Neural cell (in vitro differentiated cells): ENCODE measurements around the gene ZNF692. TPM values are rescaled to one million over a fixed set of nuclear protein-coding genes. Genes with fewer than 3 reads are reported as not detected.
A peak's percentile ranks its signal among the peaks of the same experiment; 100 is the strongest.

Source experiments
- H2AFZ ChIP-seq: fragments of 200-600, 300-800 bp; sonication (generic), shearing (Covaris generic); 2 replicates; pipeline ENCODE4 v1.6.0; 2014; ENCODE audit warnings: low read depth, mild to moderate bottlenecking, antibody characterized with exemption, low read length, moderate library complexity
- H3F3A ChIP-seq: fragments of 200-600 bp; shearing (Covaris generic); 2 replicates; pipeline ENCODE4 v1.6.1; 2016; ENCODE audit warnings: mild to moderate bottlenecking, moderate library complexity, mixed read lengths, antibody characterized with exemption, low read length; ENCODE audit not compliant: insufficient read depth, poor library complexity, severe bottlenecking
- H3K27ac ChIP-seq: fragments of 200-600, 300-800 bp; sonication (generic), shearing (Covaris generic); 2 replicates; pipeline ENCODE4 v1.5.1; 2014; ENCODE audit warnings: mild to moderate bottlenecking, low read length, moderate library complexity
- H3K27me3 ChIP-seq: fragments of 300-800, 200-600 bp; sonication (generic), shearing (Covaris generic); 2 replicates; pipeline ENCODE4 v1.6.0; 2014; ENCODE audit warnings: mild to moderate bottlenecking, low read depth, low read length, moderate library complexity; ENCODE audit not compliant: insufficient read depth
- H3K36me3 ChIP-seq: fragments of 300-800, 200-600 bp; sonication (generic), shearing (Covaris generic); 2 replicates; pipeline ENCODE4 v1.5.1; 2014; ENCODE audit warnings: mild to moderate bottlenecking, antibody characterized with exemption, low read length, moderate library complexity; ENCODE audit not compliant: insufficient read depth
- H3K4me2 ChIP-seq: fragments of 300-800, 200-600 bp; sonication (generic), shearing (Covaris generic); 2 replicates; pipeline ENCODE4 v1.6.0; 2014; ENCODE audit warnings: mild to moderate bottlenecking, low read length
- H3K4me3 ChIP-seq: fragments of 300-800, 200-600 bp; sonication (generic), shearing (Covaris generic); 2 replicates; pipeline ENCODE4 v1.5.1; 2014; ENCODE audit warnings: mild to moderate bottlenecking, low read length, moderate library complexity
- H3K79me2 ChIP-seq: fragments of 200-600 bp; shearing (Covaris generic); replicated peaks from 2 replicates; pipeline ENCODE4 v1.6.0; 2014; ENCODE audit warnings: mild to moderate bottlenecking, low read length, moderate library complexity; ENCODE audit not compliant: insufficient read depth
- H3K9ac ChIP-seq: fragments of 300-800, 200-600 bp; sonication (generic), shearing (Covaris generic); 2 replicates; pipeline ENCODE4 v1.6.1; 2016; ENCODE audit warnings: mild to moderate bottlenecking, low read length, mixed read lengths
- H3K9me2 ChIP-seq: fragments of 200-600 bp; shearing (Covaris generic); 2 replicates; pipeline ENCODE4 v1.6.1; 2016; ENCODE audit warnings: mild to moderate bottlenecking, low read length, mixed read lengths; ENCODE audit not compliant: insufficient read depth
- H3K9me3 ChIP-seq: fragments of 200-600, 300-800 bp; sonication (generic), shearing (Covaris generic); 2 replicates; pipeline ENCODE4 v1.6.1; 2016; ENCODE audit warnings: mild to moderate bottlenecking, mixed run types, low read length, moderate library complexity, mixed read lengths
- H4K20me1 ChIP-seq: fragments of 200-600 bp; shearing (Covaris generic); 2 replicates; pipeline ENCODE4 v1.6.1; 2016; ENCODE audit warnings: mild to moderate bottlenecking, mixed run types; ENCODE audit not compliant: insufficient read depth
- CTCF ChIP-seq: fragments of 450-650 bp; IDR thresholded peaks from 2 replicates; pipeline ENCODE4 v1.5.1; 2014; ENCODE audit warnings: antibody characterized with exemption, mild to moderate bottlenecking, moderate library complexity; ENCODE audit not compliant: poor library complexity, severe bottlenecking
- EP300 ChIP-seq: fragments of 450-650 bp; conservative IDR thresholded peaks from 2 replicates; pipeline ENCODE4 v1.6.1; 2014; ENCODE audit warnings: antibody characterized with exemption, mild to moderate bottlenecking, moderate library complexity; ENCODE audit not compliant: poor library complexity, severe bottlenecking
- EZH2 ChIP-seq: fragments of 200-600, 300-800 bp; shearing (Covaris generic), sonication (generic); IDR thresholded peaks from 2 replicates; pipeline ENCODE4 v1.6.1; 2014; ENCODE audit warnings: antibody characterized with exemption, low read length, borderline replicate concordance, mild to moderate bottlenecking; ENCODE audit not compliant: insufficient read depth, poor library complexity, severe bottlenecking
- MXI1 ChIP-seq: fragments of 450-650 bp; conservative IDR thresholded peaks from 2 replicates; pipeline ENCODE4 v1.6.1; 2014; ENCODE audit warnings: antibody characterized with exemption, mild to moderate bottlenecking; ENCODE audit not compliant: poor library complexity, severe bottlenecking
- POLR2AphosphoS5 ChIP-seq: IDR thresholded peaks from 2 replicates; pipeline ENCODE4 v1.6.1; 2012
- RAD21 ChIP-seq: fragments of 450-650 bp; conservative IDR thresholded peaks from 2 replicates; pipeline ENCODE4 v1.6.1; 2014; ENCODE audit warnings: antibody characterized with exemption, mild to moderate bottlenecking, moderate library complexity
- REST ChIP-seq: IDR thresholded peaks from 2 replicates; pipeline ENCODE4 v1.6.1; 2012; ENCODE audit warnings: borderline replicate concordance
- SMC3 ChIP-seq: fragments of 450-650 bp; conservative IDR thresholded peaks from 2 replicates; pipeline ENCODE4 v1.6.1; 2014; ENCODE audit warnings: antibody characterized with exemption, mild to moderate bottlenecking, moderate library complexity; ENCODE audit not compliant: poor library complexity
- TAF1 ChIP-seq: IDR thresholded peaks from 2 replicates; pipeline ENCODE4 v1.6.1; 2012; ENCODE audit warnings: low read depth
- polyA plus RNA-seq: library from polyadenylated mRNA; depleted of rRNA; stranded (reverse); fragments of >200 nt; gene quantifications from 2 replicates; pipeline ENCODE4 v1.2.3, GENCODE V29; 2014

ZNF692 gene
- polyA plus RNA-seq, 1 donor from 2014 or later = 183 TPM

DNA sequence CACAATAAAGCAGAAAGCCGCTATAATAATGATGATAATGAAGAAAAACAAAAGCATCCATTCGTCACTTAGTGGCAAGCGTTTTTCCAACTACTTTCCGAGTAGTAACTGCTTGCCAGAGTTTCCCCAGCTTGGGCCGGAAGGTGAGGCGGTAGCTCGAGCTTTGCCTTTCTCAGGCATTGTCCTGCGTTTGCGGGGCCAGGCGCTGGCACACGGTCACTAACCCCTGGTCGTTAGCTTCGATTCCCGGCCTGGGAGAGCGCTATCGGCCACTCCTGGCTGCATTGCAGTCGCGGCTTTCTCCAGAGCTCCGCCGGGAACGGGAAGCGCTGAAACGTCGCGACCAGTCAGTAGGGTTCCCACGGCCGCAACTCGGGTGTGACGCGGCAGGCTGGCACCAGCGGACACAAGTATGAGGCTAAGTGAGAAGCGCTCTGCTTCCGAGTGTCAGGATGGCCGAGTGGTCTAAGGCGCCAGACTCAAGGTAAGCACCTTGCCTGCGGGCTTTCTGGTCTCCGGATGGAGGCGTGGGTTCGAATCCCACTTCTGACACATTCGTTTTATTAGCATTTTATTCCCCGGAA lies 14.6 kb upstream of the ZNF692 start:
- H3K4me3 ChIP-seq = peak overlapping the region; percentile 82
- TF ChIP-seq REST = no peak
- TF ChIP-seq TAF1 = no peak
- TF ChIP-seq EZH2 = no peak
- peak; percentile 36 for TF ChIP-seq POLR2AphosphoS5
- TF ChIP-seq MXI1 = peak; percentile 58
- no peak for TF ChIP-seq CTCF
- no peak for TF ChIP-seq EP300
- TF ChIP-seq SMC3 = no peak
- TF ChIP-seq RAD21 = no peak
- peak overlapping the region; percentile 49 for H2AFZ ChIP-seq
- H3F3A ChIP-seq = peaks cover 9% of the 10 kb centered on the region
- H3K9me3 ChIP-seq = no peaks in the 10 kb centered on the region
- no peaks in the 10 kb centered on the region for H3K9me2 ChIP-seq
- H3K27ac ChIP-seq = peak overlapping the region; percentile 95
- H3K27me3 ChIP-seq = no peaks in the 10 kb centered on the region
- peak overlapping the region; percentile 43 for H3K4me2 ChIP-seq
- H4K20me1 ChIP-seq = no peaks in the 10 kb centered on the region
- H3K36me3 ChIP-seq = no peaks in the 10 kb centered on the region
- peak overlapping the region; percentile 81 for H3K9ac ChIP-seq
- H3K79me2 ChIP-seq = no peaks in the 10 kb centered on the region

DNA sequence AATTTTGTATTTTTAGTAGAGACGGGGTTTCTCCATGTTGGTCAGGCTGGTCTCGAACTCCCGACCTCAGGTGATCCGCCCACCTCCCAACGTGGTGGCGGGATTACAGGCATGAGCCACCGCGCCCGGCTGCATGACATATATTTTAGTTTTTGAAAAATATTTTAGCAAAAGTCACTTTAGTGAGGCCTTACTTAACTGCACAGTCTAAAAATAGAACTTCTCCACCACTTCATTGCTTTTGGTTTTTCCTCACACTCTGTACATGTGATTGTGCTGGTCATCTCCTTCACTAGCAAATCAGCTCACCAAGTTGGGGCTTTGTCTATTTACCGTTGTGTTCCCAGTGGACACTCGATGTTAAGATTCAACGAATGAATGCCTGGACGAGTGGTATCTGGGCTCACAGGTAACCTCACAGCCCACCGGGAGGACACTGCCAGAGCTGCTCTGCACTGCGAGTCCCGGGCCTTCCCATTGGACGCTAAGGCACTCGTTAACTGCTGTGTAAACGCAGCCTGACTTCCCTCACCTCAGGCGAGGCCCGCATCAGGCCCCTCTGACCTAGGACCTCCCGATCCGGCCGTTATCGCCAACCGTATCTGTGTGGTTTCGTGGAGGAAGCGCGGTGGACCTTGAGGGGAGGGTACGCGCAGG lies 14.0 kb upstream of the ZNF692 start:
- Histone ChIP-seq H3K9ac (peak overlapping the region; percentile 81), H3K9me2 (no peaks in the 10 kb centered on the region), H3K27me3 (no peaks in the 10 kb centered on the region), H3K4me2 (peak overlapping the region; percentile 43), H3K79me2 (no peaks in the 10 kb centered on the region), H3K36me3 (no peaks in the 10 kb centered on the region), H3K27ac (peak overlapping the region; percentile 95), H3F3A (peaks cover 9% of the 10 kb centered on the region), H3K9me3 (no peaks in the 10 kb centered on the region), H3K4me3 (peak overlapping the region; percentile 82), H2AFZ (peak overlapping the region; percentile 49), H4K20me1 (no peaks in the 10 kb centered on the region)
- TF ChIP-seq SMC3 = no peak
- TF ChIP-seq TAF1 = no peak
- TF ChIP-seq CTCF = no peak
- TF ChIP-seq EP300 = no peak
- no peak for TF ChIP-seq EZH2
- TF ChIP-seq MXI1 = peak; percentile 76
- TF ChIP-seq REST = no peak
- no peak for TF ChIP-seq RAD21
- peak; percentile 14 for TF ChIP-seq POLR2AphosphoS5
